HCT116 (cell line): ENCODE measurements around the gene RARB.

Source experiments
- EGR1 ChIP-seq: IDR thresholded peaks from 2 replicates; pipeline ENCODE4 v1.6.1; 2012; ENCODE audit warnings: low read depth
- EZH2 ChIP-seq: fragments of 200-600 bp; sonication (generic); IDR thresholded peaks from 2 replicates; pipeline ENCODE4 v1.6.1; 2017; ENCODE audit warnings: antibody characterized with exemption, mixed run types
- EZH2phosphoT487 ChIP-seq: fragments of 200-600 bp; IDR thresholded peaks from 2 replicates; pipeline ENCODE4 v1.6.1; 2018; ENCODE audit warnings: antibody characterized with exemption, borderline replicate concordance
- JUND ChIP-seq: IDR thresholded peaks from 2 replicates; pipeline ENCODE4 v1.6.1; 2012
- POLR2A ChIP-seq: IDR thresholded peaks from 2 replicates; pipeline ENCODE4 v1.7.0; 2011; ENCODE audit warnings: borderline replicate concordance; ENCODE audit not compliant: insufficient read depth, insufficient read length; ENCODE audit errors: extremely low read depth
- RAD21 ChIP-seq: IDR thresholded peaks from 2 replicates; pipeline ENCODE4 v1.6.1; 2012; ENCODE audit warnings: low read depth, mild to moderate bottlenecking
- REST ChIP-seq: IDR thresholded peaks from 2 replicates; pipeline ENCODE4 v1.6.1; 2012; ENCODE audit warnings: low read depth
- TF ChIP-seq, protein P1 (sequence below), 3 experiments: fragments of 200-600 bp in 1 of 3; sonication (generic) in 1 of 3; IDR thresholded peaks in 2 of 3; conservative IDR thresholded peaks in 1 of 3; 2 replicates each; pipeline ENCODE4 v1.5.1; 2012 to 2017; ENCODE audit warnings: low read depth in 2 of 3, low read length in 2 of 3, antibody characterized with exemption in 1 of 3, borderline replicate concordance in 1 of 3, control low read depth in 1 of 3, mild to moderate bottlenecking in 1 of 3, mixed read lengths in 1 of 3, mixed run types in 1 of 3, moderate library complexity in 1 of 3; ENCODE audit not compliant: insufficient read depth in 1 of 3

GRCh38 chr3:25397150-25397549 is 30.9 kb upstream of the RARB start:
- TF ChIP-seq, protein P1, sequence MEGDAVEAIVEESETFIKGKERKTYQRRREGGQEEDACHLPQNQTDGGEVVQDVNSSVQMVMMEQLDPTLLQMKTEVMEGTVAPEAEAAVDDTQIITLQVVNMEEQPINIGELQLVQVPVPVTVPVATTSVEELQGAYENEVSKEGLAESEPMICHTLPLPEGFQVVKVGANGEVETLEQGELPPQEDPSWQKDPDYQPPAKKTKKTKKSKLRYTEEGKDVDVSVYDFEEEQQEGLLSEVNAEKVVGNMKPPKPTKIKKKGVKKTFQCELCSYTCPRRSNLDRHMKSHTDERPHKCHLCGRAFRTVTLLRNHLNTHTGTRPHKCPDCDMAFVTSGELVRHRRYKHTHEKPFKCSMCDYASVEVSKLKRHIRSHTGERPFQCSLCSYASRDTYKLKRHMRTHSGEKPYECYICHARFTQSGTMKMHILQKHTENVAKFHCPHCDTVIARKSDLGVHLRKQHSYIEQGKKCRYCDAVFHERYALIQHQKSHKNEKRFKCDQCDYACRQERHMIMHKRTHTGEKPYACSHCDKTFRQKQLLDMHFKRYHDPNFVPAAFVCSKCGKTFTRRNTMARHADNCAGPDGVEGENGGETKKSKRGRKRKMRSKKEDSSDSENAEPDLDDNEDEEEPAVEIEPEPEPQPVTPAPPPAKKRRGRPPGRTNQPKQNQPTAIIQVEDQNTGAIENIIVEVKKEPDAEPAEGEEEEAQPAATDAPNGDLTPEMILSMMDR (IDR thresholded peaks at IDR 0.05 in 2 of 3, conservative IDR thresholded peaks at IDR 0.05 in 1 of 3; ENCODE audit: borderline replicate concordance in 1 of 3, insufficient read depth in 1 of 3, low read depth in 2 of 3, low read length in 2 of 3): no peak
- TF ChIP-seq EZH2: no peak
- TF ChIP-seq RAD21: no peak
- no peak for TF ChIP-seq POLR2A
- no peak for TF ChIP-seq JUND
- TF ChIP-seq EGR1: no peak
- TF ChIP-seq EZH2phosphoT487: no peak
- TF ChIP-seq REST: no peak
